C4-2B (cell line): Measurements from ENCODE around the gene SLC6A8.
A peak's percentile ranks its signal among the peaks of the same experiment; 100 is the strongest.

Experiments used
- ZFX ChIP-seq: fragments of 450-650 bp; IDR thresholded peaks from 2 replicates; pipeline ENCODE4 v1.6.1; 2017
- TF ChIP-seq, protein P1 (sequence below): fragments of 450-650 bp; conservative IDR thresholded peaks from 2 replicates; pipeline ENCODE4 v1.5.1; 2017; ENCODE audit warnings: mild to moderate bottlenecking

DNA sequence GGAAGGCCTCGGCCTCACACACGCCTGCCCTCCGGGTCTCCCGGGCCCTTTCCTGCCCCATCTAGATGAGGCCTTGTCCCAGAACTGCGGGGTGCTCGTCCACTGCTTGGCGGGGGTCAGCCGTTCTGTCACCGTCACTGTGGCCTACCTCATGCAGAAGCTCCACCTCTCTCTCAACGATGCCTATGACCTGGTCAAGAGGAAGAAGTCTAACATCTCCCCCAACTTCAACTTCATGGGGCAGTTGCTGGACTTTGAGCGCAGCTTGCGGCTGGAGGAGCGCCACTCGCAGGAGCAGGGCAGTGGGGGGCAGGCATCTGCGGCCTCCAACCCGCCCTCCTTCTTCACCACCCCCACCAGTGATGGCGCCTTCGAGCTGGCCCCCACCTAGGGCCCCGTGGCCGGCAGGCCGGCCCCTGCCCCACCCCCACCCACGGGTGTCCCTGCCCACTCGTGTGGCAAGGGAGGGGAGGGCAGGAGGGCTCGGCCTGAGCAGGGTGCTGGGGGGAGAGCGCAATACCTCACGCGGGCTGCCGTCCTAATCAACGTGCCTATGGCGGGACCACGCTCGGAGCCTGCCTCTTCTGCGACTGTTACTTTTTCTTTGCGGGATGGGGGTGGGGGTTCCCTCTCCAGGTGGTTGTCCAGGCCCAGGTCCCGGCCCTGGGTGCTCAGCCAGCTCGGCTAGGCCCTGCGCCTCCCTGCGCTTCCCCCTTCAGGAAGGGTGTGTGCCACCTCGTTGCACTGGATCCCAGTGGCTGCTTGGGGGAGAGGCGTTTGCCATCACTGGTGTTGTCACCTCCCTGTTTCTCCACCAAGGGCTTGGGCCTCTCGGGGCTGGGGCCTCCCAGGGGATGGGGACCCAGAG, 37.6 kb upstream of the SLC6A8 start:
- TF ChIP-seq, protein P1, sequence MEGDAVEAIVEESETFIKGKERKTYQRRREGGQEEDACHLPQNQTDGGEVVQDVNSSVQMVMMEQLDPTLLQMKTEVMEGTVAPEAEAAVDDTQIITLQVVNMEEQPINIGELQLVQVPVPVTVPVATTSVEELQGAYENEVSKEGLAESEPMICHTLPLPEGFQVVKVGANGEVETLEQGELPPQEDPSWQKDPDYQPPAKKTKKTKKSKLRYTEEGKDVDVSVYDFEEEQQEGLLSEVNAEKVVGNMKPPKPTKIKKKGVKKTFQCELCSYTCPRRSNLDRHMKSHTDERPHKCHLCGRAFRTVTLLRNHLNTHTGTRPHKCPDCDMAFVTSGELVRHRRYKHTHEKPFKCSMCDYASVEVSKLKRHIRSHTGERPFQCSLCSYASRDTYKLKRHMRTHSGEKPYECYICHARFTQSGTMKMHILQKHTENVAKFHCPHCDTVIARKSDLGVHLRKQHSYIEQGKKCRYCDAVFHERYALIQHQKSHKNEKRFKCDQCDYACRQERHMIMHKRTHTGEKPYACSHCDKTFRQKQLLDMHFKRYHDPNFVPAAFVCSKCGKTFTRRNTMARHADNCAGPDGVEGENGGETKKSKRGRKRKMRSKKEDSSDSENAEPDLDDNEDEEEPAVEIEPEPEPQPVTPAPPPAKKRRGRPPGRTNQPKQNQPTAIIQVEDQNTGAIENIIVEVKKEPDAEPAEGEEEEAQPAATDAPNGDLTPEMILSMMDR: peak; percentile 21
- no peak for TF ChIP-seq ZFX
